ENCODE results near the gene GPR26. TPM values are rescaled to one million over a fixed set of nuclear protein-coding genes. Genes with fewer than 3 reads are reported as not detected.

Gene GPR26, protein sequence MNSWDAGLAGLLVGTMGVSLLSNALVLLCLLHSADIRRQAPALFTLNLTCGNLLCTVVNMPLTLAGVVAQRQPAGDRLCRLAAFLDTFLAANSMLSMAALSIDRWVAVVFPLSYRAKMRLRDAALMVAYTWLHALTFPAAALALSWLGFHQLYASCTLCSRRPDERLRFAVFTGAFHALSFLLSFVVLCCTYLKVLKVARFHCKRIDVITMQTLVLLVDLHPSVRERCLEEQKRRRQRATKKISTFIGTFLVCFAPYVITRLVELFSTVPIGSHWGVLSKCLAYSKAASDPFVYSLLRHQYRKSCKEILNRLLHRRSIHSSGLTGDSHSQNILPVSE
- under 0.01 TPM for total RNA-seq

DNA sequence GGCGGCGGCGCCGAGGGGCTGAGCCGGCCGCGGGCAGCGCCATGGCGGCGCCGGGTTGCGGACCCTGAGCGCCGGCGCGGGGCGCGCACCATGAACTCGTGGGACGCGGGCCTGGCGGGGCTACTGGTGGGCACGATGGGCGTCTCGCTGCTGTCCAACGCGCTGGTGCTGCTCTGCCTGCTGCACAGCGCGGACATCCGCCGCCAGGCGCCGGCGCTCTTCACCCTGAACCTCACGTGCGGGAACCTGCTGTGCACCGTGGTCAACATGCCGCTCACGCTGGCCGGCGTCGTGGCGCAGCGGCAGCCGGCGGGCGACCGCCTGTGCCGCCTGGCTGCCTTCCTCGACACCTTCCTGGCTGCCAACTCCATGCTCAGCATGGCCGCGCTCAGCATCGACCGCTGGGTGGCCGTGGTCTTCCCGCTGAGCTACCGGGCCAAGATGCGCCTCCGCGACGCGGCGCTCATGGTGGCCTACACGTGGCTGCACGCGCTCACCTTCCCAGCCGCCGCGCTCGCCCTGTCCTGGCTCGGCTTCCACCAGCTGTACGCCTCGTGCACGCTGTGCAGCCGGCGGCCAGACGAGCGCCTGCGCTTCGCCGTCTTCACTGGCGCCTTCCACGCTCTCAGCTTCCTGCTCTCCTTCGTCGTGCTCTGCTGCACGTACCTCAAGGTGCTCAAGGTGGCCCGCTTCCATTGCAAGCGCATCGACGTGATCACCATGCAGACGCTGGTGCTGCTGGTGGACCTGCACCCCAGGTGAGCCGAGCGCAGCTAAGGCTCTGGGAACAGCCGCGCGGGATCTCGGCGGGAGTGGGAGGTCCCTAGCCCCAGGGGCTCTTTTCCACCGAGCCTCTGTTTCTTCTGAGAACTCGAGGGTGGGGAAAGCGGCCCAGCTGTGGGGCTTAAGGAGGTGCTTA, at the start of gene GPR26:
GPR26 (plus strand) TSS at position 38 of the 919 bp plus-strand sequence; CDS start at position 91, 53 bp downstream.
- H3K4me3 ChIP-seq (ENCODE audit: low read length): no peak within 1 kb of the TSS
- H3K27me3 ChIP-seq (ENCODE audit: insufficient read depth, low read length): no peaks in the 10 kb centered on the region
- H3K4me1 ChIP-seq (ENCODE audit: insufficient read depth, low read length): no peaks in the 10 kb centered on the region
- no peaks in the 10 kb centered on the region for H3K9me3 ChIP-seq (ENCODE audit: low read depth, low read length)

DNA sequence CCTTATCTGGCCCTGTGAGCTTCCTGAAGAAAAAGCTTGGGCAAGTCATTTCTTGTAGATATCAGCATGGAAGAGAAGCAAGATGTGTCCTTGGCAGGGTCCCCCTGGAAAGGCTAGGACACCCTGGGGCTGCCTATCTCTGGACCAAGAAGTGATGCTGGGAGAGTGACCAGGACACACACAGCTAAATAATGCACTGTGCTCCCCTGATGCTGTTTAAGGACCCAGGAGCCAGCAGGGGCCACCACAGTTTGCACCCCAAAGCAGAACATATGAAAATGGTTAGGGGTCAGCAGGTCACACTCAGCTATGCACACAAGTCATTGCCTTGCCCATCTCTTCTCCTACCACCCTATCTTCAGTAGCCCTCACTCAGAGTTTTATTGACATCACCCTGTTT, 47.9 kb upstream of the GPR26 start:
- no peaks in the 10 kb centered on the region for H3K9me3 ChIP-seq (ENCODE audit: low read depth, low read length)
- no peaks in the 10 kb centered on the region for H3K4me1 ChIP-seq (ENCODE audit: insufficient read depth, low read length)
- H3K4me3 ChIP-seq (ENCODE audit: low read length): no peak overlapping the region
- no peaks in the 10 kb centered on the region for H3K27me3 ChIP-seq (ENCODE audit: insufficient read depth, low read length)

- Histone ChIP-seq H3K27me3 (ENCODE audit: insufficient read depth, low read length) (no peaks in the 10 kb centered on the region), H3K4me1 (ENCODE audit: insufficient read depth, low read length) (no peaks in the 10 kb centered on the region), H3K4me3 (ENCODE audit: low read length) (no peak overlapping the region)
Measured at GRCh38 chr10:123619067-123619855, 46.9 kb upstream of the GPR26 start.

GRCh38 chr10:123620621-123621020, 45.5 kb upstream of the GPR26 start:
- H3K4me1 ChIP-seq (ENCODE audit: insufficient read depth, low read length): no peaks in the 10 kb centered on the region
- no peaks in the 10 kb centered on the region for H3K27me3 ChIP-seq (ENCODE audit: insufficient read depth, low read length)

More at GRCh38 chr10:123619067-123619855, 46.9 kb upstream of the GPR26 start:
- H3K9me3 ChIP-seq (ENCODE audit: low read depth, low read length): no peaks in the 10 kb centered on the region

DNA sequence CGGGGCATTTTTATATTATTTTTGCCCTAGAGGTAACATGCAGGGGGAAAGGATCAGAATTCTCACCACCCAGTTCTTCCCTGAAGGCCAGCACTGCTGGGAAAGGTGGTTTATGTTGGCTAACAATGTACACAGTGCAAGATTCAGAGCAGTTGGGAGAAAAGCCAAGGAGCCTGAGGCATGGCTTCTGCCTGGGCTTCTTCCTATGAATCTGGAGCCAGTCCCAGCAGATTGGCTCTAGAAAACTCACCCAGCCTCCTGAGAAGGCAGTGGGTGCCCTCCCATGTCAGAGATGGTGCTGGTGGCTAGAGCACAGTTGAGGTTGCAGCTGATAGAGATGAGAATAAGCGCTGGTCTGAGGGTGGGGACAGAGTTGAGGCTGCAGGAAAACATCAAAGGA, 44.7 kb upstream of the GPR26 start:
- H3K27me3 ChIP-seq (ENCODE audit: insufficient read depth, low read length): no peaks in the 10 kb centered on the region
- no peak overlapping the region for H3K4me3 ChIP-seq (ENCODE audit: low read length)

More at GRCh38 chr10:123620621-123621020, 45.5 kb upstream of the GPR26 start:
- no peak overlapping the region for H3K4me3 ChIP-seq (ENCODE audit: low read length)
- H3K9me3 ChIP-seq (ENCODE audit: low read depth, low read length): no peaks in the 10 kb centered on the region

GRCh38 chr10:123621916-123622315, 44.2 kb upstream of the GPR26 start:
- Histone ChIP-seq H3K4me1 (ENCODE audit: insufficient read depth, low read length) (no peaks in the 10 kb centered on the region), H3K4me3 (ENCODE audit: low read length) (no peak overlapping the region), H3K9me3 (ENCODE audit: low read depth, low read length) (no peaks in the 10 kb centered on the region), H3K27me3 (ENCODE audit: insufficient read depth, low read length) (no peaks in the 10 kb centered on the region)

More for the DNA sequence above, 44.7 kb upstream of the GPR26 start:
- no peaks in the 10 kb centered on the region for H3K9me3 ChIP-seq (ENCODE audit: low read depth, low read length)
- no peaks in the 10 kb centered on the region for H3K4me1 ChIP-seq (ENCODE audit: insufficient read depth, low read length)

GRCh38 chr10:123622381-123622780, 43.8 kb upstream of the GPR26 start:
- H3K9me3 ChIP-seq (ENCODE audit: low read depth, low read length): no peaks in the 10 kb centered on the region
- no peak overlapping the region for H3K4me3 ChIP-seq (ENCODE audit: low read length)
- H3K4me1 ChIP-seq (ENCODE audit: insufficient read depth, low read length): no peaks in the 10 kb centered on the region
- H3K27me3 ChIP-seq (ENCODE audit: insufficient read depth, low read length): no peaks in the 10 kb centered on the region

DNA sequence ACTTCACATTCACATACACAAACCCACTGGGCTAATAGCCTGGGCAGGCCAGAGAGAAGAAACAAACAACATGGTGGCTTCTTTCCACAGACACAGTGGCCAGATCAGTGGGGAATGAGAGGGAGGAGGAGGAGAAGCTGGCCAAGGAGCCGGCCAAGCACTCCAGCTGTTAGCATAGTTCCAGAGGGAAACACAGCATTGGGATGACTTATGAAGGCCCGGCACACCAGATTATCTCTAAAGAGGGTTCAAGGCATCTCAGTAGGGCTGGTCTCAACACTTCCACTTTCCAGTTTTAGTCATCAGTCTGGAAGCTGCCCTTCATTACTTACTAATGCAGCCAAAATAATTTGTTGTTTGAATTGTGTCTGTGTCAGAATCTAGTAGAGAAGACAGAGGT, 42.1 kb upstream of the GPR26 start:
- H3K9me3 ChIP-seq (ENCODE audit: low read depth, low read length): no peaks in the 10 kb centered on the region
- no peaks in the 10 kb centered on the region for H3K4me1 ChIP-seq (ENCODE audit: insufficient read depth, low read length)
- H3K4me3 ChIP-seq (ENCODE audit: low read length): no peak overlapping the region
- H3K27me3 ChIP-seq (ENCODE audit: insufficient read depth, low read length): no peaks in the 10 kb centered on the region

DNA sequence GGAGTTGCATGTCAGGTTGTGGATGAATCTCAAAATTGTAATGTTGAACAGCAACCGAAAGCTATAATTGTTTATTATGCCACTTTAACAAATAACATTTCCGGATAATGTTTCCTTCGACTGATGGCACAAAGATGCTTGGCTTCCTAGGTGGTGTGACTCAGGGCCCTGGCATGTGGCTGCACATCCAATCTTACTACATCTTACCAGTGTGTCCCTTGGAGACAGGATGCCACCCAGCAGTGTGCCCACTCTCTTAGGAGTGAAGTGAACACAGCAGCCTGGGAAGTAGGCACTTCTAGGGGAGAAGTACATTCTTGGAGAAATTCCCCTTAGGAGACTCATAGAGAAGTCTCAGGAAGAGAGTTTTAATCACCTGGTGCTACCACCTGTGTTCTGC, 33.0 kb upstream of the GPR26 start:
- Histone ChIP-seq H3K9me3 (ENCODE audit: low read depth, low read length) (no peaks in the 10 kb centered on the region), H3K27me3 (ENCODE audit: insufficient read depth, low read length) (no peaks in the 10 kb centered on the region), H3K4me1 (ENCODE audit: insufficient read depth, low read length) (no peaks in the 10 kb centered on the region), H3K4me3 (ENCODE audit: low read length) (no peak overlapping the region)

DNA sequence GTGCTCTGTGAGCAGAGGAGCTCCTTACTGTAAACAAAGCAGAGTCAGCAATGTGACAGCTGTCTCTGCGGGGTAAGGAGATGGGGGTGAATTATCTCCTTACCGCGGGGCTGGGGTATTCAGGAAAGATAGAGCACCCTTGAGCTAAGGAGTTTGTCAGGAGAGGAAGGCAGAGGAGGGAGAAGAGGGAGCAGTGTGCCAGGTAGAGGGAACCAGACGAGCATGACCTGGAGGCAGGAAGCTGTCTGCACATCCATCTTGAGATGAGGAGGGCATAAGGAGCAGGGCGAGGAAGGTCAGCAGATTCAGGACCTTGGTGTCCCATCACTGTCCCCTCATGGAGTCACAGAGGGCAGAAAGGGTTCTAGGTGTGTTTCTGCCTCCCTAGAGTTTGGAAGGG, 32.5 kb upstream of the GPR26 start:
- Histone ChIP-seq H3K27me3 (ENCODE audit: insufficient read depth, low read length) (no peaks in the 10 kb centered on the region), H3K4me1 (ENCODE audit: insufficient read depth, low read length) (no peaks in the 10 kb centered on the region), H3K9me3 (ENCODE audit: low read depth, low read length) (no peaks in the 10 kb centered on the region), H3K4me3 (ENCODE audit: low read length) (no peak overlapping the region)

GRCh38 chr10:123634221-123634620, 31.9 kb upstream of the GPR26 start:
- no peak overlapping the region for H3K4me3 ChIP-seq (ENCODE audit: low read length)
- no peaks in the 10 kb centered on the region for H3K4me1 ChIP-seq (ENCODE audit: insufficient read depth, low read length)
- no peaks in the 10 kb centered on the region for H3K27me3 ChIP-seq (ENCODE audit: insufficient read depth, low read length)
- H3K9me3 ChIP-seq (ENCODE audit: low read depth, low read length): no peaks in the 10 kb centered on the region

GRCh38 chr10:123635131-123635530, 31.0 kb upstream of the GPR26 start:
- Histone ChIP-seq H3K4me1 (ENCODE audit: insufficient read depth, low read length) (no peaks in the 10 kb centered on the region), H3K9me3 (ENCODE audit: low read depth, low read length) (no peaks in the 10 kb centered on the region), H3K27me3 (ENCODE audit: insufficient read depth, low read length) (no peaks in the 10 kb centered on the region), H3K4me3 (ENCODE audit: low read length) (no peak overlapping the region)

DNA sequence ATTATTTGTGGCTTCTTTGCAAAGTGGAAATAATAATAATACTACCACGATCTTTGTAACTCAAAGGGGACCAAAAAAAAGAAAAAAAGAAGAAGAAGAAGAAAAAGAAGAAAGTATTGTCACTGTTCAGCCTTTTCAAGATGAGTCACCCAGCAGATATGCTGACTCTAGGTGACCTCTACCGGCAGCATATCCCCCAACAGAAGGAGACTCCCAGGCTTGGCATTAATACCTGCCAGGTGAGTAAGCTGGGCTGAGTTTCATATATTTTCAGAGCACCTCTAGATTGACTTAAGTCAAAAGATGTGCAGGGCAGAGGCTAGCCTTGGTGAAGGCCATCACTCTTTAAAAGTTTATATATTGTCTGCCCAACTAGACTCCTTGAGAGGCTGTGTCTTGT, 30.4 kb upstream of the GPR26 start:
- Histone ChIP-seq H3K4me3 (ENCODE audit: low read length) (no peak overlapping the region), H3K9me3 (ENCODE audit: low read depth, low read length) (no peaks in the 10 kb centered on the region), H3K27me3 (ENCODE audit: insufficient read depth, low read length) (no peaks in the 10 kb centered on the region), H3K4me1 (ENCODE audit: insufficient read depth, low read length) (no peaks in the 10 kb centered on the region)

GRCh38 chr10:123636598-123637325, 29.4 kb upstream of the GPR26 start:
- no peak overlapping the region for H3K4me3 ChIP-seq (ENCODE audit: low read length)
- no peaks in the 10 kb centered on the region for H3K4me1 ChIP-seq (ENCODE audit: insufficient read depth, low read length)
- no peaks in the 10 kb centered on the region for H3K9me3 ChIP-seq (ENCODE audit: low read depth, low read length)
- H3K27me3 ChIP-seq (ENCODE audit: insufficient read depth, low read length): no peaks in the 10 kb centered on the region
